Sigmoid colon (tissue), 4 donors: ENCODE measurements around the gene ERG28.

ENCODE experiments used
- EP300 ChIP-seq, 4 donors: sonication (generic); formaldehyde crosslinking; IDR thresholded peaks; one replicate each; pipeline ENCODE4 v1.6.1; 2017; ENCODE audit warnings: antibody characterized with exemption in 4 of 4
- POLR2A ChIP-seq, 2 donors: fragments of 450-650 bp; IDR thresholded peaks; one replicate each; pipeline ENCODE4 v1.6.1; 2016; ENCODE audit warnings: antibody characterized with exemption in 2 of 2, mild to moderate bottlenecking in 2 of 2, moderate library complexity in 2 of 2
- POLR2AphosphoS5 ChIP-seq, 4 donors: sonication (generic); formaldehyde crosslinking; IDR thresholded peaks; one replicate each; pipeline ENCODE4 v1.6.1; 2017; ENCODE audit warnings: antibody characterized with exemption in 4 of 4
- TF ChIP-seq, protein P1 (sequence below), 4 experiments: fragments of 450-650 bp in 3 of 4; fragments of 200-600 bp in 1 of 4; IDR thresholded peaks; one replicate each; pipeline ENCODE4 v1.5.1; 2016 to 2019; ENCODE audit warnings: antibody characterized with exemption in 4 of 4, mild to moderate bottlenecking in 3 of 4, moderate library complexity in 2 of 4

DNA sequence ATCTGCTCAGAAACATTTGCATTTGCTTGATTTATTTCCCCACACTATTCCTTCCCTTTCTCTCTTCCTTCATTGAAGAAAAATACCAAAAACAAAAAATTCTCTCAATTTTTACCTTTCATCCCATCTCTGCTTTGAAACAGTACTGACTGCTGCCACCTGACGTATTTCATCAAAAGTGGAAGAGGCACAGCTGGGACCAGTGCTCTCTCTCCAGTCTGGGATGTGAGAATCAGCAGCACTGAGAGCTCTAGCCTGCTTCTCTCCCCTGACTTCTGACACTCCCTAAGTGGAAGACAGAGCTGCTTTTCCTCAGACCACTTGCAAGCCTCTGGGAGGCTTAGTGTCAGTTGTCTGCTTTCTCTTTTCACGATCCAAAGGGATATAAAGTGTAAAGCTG, 37.2 kb upstream of the ERG28 start:
- TF ChIP-seq, protein P1, sequence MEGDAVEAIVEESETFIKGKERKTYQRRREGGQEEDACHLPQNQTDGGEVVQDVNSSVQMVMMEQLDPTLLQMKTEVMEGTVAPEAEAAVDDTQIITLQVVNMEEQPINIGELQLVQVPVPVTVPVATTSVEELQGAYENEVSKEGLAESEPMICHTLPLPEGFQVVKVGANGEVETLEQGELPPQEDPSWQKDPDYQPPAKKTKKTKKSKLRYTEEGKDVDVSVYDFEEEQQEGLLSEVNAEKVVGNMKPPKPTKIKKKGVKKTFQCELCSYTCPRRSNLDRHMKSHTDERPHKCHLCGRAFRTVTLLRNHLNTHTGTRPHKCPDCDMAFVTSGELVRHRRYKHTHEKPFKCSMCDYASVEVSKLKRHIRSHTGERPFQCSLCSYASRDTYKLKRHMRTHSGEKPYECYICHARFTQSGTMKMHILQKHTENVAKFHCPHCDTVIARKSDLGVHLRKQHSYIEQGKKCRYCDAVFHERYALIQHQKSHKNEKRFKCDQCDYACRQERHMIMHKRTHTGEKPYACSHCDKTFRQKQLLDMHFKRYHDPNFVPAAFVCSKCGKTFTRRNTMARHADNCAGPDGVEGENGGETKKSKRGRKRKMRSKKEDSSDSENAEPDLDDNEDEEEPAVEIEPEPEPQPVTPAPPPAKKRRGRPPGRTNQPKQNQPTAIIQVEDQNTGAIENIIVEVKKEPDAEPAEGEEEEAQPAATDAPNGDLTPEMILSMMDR (IDR thresholded peaks at IDR 0.05): no peak
- no peak for TF ChIP-seq POLR2AphosphoS5 (IDR thresholded peaks at IDR 0.05)
- TF ChIP-seq EP300 (IDR thresholded peaks at IDR 0.05): no peak
- TF ChIP-seq POLR2A (IDR thresholded peaks at IDR 0.05): no peak
